22Rv1 (cell line): ENCODE measurements around the gene UACA.

Source experiments
- H3K27ac ChIP-seq: fragments of 450-650 bp; 2 replicates; pipeline ENCODE4 v1.5.1; 2017
- CTCF ChIP-seq: fragments of 450-650 bp; IDR thresholded peaks from 2 replicates; pipeline ENCODE4 v1.5.1; 2017; ENCODE audit warnings: mild to moderate bottlenecking
- ZFX ChIP-seq: fragments of 450-650 bp; IDR thresholded peaks from 2 replicates; pipeline ENCODE4 v1.6.1; 2017; ENCODE audit warnings: antibody characterized with exemption, borderline replicate concordance

UACA gene

GRCh38 chr15:70715840-70716485, 47.4 kb downstream of the UACA start:
- H3K27ac ChIP-seq: peak overlapping the region; percentile 75
- TF ChIP-seq ZFX: no peak
- no peak for TF ChIP-seq CTCF

GRCh38 chr15:70714565-70714964, 48.8 kb downstream of the UACA start:
- H3K27ac ChIP-seq: no peak overlapping the region

GRCh38 chr15:70714015-70714414, 49.3 kb downstream of the UACA start:
- TF ChIP-seq CTCF (no peak), ZFX (no peak)
- no peak overlapping the region for H3K27ac ChIP-seq

More at GRCh38 chr15:70714565-70714964, 48.8 kb downstream of the UACA start:
- no peak for TF ChIP-seq ZFX
- TF ChIP-seq CTCF: no peak

DNA sequence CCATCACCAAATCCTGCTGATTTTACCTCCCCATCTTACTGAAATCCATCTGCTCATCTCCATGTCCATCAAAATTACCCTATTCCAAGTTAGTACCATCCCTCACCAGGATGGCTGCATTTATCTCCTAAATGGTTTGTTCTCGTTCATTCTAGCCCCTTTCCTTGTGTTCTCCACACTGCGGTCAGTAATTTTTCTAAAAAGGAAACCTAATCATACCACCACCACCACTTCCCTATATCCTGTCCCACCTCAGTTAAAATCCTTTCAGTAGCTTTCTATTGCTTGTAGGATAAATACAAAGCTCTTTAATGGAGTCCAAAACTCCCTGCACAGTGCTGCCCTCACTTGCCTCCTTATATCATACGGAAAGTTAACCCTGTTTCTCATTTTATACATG, 51.1 kb downstream of the UACA start:
- H3K27ac ChIP-seq: no peak overlapping the region
- no peak for TF ChIP-seq ZFX
- no peak for TF ChIP-seq CTCF

DNA sequence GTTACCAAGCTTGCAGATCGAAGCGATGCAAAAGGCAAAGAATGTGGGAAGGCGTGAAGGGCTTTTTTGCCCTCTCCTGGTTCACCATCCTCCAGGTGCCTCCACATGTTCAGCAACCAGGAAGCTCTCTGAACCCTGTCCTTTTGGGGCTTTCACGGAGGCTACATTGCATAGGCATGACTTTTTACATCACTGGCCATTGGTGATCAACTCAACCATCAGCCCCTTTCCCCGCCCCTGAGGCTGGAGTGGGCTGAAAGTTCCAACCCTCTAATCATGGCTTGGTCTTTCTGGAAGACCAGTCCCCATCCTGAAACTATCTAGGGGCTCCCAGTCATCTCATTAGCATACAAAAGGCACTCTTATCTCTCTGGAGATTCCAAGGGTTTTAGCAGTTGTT, 52.6 kb downstream of the UACA start:
- H3K27ac ChIP-seq: no peak overlapping the region
- TF ChIP-seq ZFX (no peak), CTCF (no peak)

- no peak overlapping the region for H3K27ac ChIP-seq
- no peak for TF ChIP-seq CTCF
- no peak for TF ChIP-seq ZFX
These were observed 54.5 kb downstream of the UACA start for GRCh38 chr15:70708839-70709238.

DNA sequence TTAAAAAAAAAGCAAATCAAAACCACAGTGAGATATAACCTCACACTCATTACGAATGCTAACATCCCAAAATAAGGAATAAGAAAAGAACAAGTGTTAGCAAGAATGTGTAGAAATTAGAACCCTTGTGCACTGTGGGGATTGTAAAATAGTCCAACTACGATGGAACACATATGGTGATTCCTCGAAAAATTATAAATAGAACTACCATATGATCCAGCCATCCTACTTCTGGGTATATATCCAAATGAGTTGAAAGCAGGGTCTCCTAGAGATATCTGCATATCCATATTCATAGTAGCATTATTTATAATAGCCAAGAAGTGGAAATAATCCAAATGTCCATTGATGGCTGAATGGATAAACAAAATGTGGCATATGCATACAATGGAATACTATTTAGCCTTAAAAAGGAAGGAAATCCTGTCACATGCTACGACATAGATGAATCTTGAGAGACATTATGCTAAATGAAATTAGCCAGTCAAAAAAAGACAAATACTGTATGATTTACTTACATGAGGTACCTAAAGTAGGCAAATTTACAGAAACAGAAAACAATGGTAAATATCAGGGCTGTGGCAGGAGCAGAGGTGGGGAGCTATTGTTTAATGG, 55.6 kb downstream of the UACA start:
- no peak overlapping the region for H3K27ac ChIP-seq
- TF ChIP-seq CTCF (no peak), ZFX (no peak)
